Adipose tissue (tissue), 3 donors: ENCODE data around the gene KMT5C. TPM values are rescaled to one million over a fixed set of nuclear protein-coding genes. Genes with fewer than 3 reads are reported as not detected.

ENCODE experiments used
- H3K27ac ChIP-seq: one replicate; pipeline ENCODE4 v1.5.1; 2013; ENCODE audit warnings: low read depth, low read length
- WGBS, 3 donors: extraction: QIAGEN DNeasy Blood & Tissue Kit; methylation state at CpG; one replicate each; pipeline ENCODE4 v1.1.7; 2013; 5-methylcytosine and 5-hydroxymethylcytosine counted together
- polyA plus RNA-seq, 3 donors: library from polyadenylated mRNA; stranded (reverse); fragments of 200-250 nt; gene quantifications; one replicate each; pipeline ENCODE4 v1.2.3, GENCODE V29; 2013
- donor health status: healthy with polysubstance abuse.
- donor health status: Bipolar disorder and iron deficiency.
- donor health status: healthy.

The KMT5C gene
- polyA plus RNA-seq = 1 to 10 TPM; 5.2 to 6.6 (median 6.5) TPM

- WGBS, 3 donors = 0 to 1% (median 0%) methylated on average over 54 to 63 of the region's 63 CpGs
These were observed at the start of gene KMT5C for GRCh38 chr19:55339105-55339888. TSS of gene KMT5C (plus strand) at chr19:55339876. CDS start at chr19:55341937, 2,061 bp downstream.

GRCh38 chr19:55297267-55297666 is 42.4 kb upstream of the KMT5C start:
- WGBS, 3 donors = 85 to 93% (median 87%) methylated on average over 9 to 10 of the region's 10 CpGs
- H3K27ac ChIP-seq = no peak overlapping the region

More at GRCh38 chr19:55339105-55339888, at the start of gene KMT5C:
- H3K27ac ChIP-seq = peak within 1 kb of the TSS; percentile 56

GRCh38 chr19:55299991-55300390 is 39.7 kb upstream of the KMT5C start:
- WGBS, 3 donors = 88 to 90% (median 89%) methylated on average over 10 of the region's 10 CpGs
- H3K27ac ChIP-seq = no peak overlapping the region

GRCh38 chr19:55300886-55301458 is 38.7 kb upstream of the KMT5C start:
- H3K27ac ChIP-seq = no peak overlapping the region
- 69 to 74% (median 70%) methylated on average over 15 of the region's 15 CpGs for WGBS, 3 donors

- WGBS, 3 donors = 10 to 13% (median 11%) methylated on average over 41 to 42 of the region's 42 CpGs
- no peak overlapping the region for H3K27ac ChIP-seq
These were observed 38.0 kb upstream of the KMT5C start for GRCh38 chr19:55301459-55302317.

- no peak overlapping the region for H3K27ac ChIP-seq
- WGBS, 3 donors = 63 to 73% (median 67%) methylated on average over 11 to 12 of the region's 12 CpGs
These were observed 37.4 kb upstream of the KMT5C start for GRCh38 chr19:55302318-55302703.

GRCh38 chr19:55303477-55303876 is 36.2 kb upstream of the KMT5C start:
- no peak overlapping the region for H3K27ac ChIP-seq
- WGBS, 3 donors = 87 to 92% (median 88%) methylated on average over 11 of the region's 11 CpGs

GRCh38 chr19:55304279-55304978 is 35.2 kb upstream of the KMT5C start:
- H3K27ac ChIP-seq = no peak overlapping the region
- 86 to 92% (median 90%) methylated on average over 32 to 39 of the region's 39 CpGs for WGBS, 3 donors

- WGBS, 3 donors = 78 to 82% (median 79%) methylated on average over 14 of the region's 14 CpGs
- H3K27ac ChIP-seq = no peak overlapping the region
These were observed 34.7 kb upstream of the KMT5C start for GRCh38 chr19:55304980-55305379.

DNA sequence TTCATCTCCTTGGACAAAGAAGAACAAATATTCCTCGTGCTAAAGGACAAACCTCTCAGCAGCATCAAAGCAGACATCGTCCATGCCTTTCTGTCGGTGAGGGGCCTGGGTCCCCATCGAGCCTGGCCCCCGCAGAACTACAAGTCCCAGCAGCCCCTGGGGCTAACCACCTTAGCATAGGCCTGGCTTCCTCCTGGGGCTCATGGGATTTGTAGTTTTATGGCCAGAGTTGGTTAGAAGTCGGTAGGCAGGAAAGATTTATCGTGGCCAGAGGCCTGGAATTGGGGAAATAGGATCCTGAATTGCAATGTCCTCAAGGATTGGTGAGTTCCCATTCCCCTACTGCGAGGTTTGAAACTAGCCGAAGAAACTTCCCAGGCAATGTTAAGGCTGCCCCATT is 34.2 kb upstream of the KMT5C start:
- WGBS, 3 donors = 74 to 86% (median 74%) methylated on average over 9 of the region's 9 CpGs
- H3K27ac ChIP-seq = no peak overlapping the region

GRCh38 chr19:55305983-55306562 is 33.6 kb upstream of the KMT5C start:
- H3K27ac ChIP-seq = no peak overlapping the region
- WGBS, 3 donors = 85 to 89% (median 88%) methylated on average over 17 of the region's 17 CpGs

DNA sequence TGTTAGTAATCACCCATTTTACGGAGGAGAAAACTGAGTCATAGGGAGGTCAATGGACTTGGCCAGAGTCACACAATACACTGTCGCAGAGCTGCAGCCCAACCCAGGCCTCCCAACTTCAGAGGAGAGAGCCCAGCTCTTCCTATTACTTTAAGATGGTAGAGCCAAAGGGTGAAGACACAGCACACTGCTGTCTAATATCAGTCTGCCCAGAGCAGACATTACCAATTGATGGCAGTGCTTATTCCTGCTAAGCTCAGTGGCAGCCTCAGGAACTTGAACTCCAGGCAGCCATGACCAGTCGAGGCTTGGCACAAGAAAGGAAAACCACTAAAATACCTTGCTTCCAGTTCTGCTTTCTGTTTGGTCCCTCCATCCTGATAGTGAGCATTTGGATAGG is 33.0 kb upstream of the KMT5C start:
- 72 to 88% (median 78%) methylated on average over 3 of the region's 3 CpGs for WGBS, 3 donors
- no peak overlapping the region for H3K27ac ChIP-seq

DNA sequence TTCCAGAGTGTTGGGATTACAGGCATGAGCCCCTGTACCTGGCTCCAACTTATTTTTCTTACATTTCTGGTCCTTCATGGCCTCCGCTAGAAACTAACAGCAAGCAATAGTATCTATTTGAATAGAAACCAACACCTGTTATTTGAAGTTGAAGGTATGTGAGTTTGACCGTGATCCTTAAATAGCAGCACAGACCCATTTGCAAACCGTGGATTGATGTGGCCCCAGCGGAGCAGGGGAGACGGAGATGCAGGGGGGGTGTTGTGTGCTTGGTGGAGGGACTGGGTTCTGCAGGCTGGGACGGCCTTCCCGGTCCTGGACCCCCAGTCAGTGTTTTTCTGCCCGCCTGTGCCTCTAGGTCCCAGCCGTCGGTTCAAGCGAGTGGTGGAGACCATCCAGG is 31.4 kb upstream of the KMT5C start:
- 82 to 96% (median 92%) methylated on average over 8 to 11 of the region's 11 CpGs for WGBS, 3 donors
- no peak overlapping the region for H3K27ac ChIP-seq

GRCh38 chr19:55309448-55309847 is 30.2 kb upstream of the KMT5C start:
- no peak overlapping the region for H3K27ac ChIP-seq
- 87 to 94% (median 88%) methylated on average over 5 of the region's 5 CpGs for WGBS, 3 donors

DNA sequence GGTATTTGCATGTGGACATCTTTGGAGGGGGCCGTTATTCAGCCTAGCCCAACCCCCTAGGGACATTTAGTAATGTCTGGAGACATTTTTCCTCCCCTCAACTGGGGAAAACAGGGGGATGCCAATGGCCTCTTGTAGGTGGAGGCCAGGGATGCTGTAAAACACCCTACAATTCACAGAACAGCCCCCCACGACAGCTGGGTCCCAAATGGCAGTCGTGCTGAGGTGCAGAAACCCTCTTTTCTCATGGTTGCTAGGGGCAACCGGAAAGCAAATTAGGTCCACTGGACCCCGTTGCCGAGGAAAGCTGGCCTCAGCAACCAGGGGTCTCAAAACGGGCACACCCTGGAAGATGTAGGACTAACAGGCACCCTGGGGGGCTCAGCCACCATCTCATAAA is 29.2 kb upstream of the KMT5C start:
- 77 to 82% (median 82%) methylated on average over 7 of the region's 7 CpGs for WGBS, 3 donors
- no peak overlapping the region for H3K27ac ChIP-seq

DNA sequence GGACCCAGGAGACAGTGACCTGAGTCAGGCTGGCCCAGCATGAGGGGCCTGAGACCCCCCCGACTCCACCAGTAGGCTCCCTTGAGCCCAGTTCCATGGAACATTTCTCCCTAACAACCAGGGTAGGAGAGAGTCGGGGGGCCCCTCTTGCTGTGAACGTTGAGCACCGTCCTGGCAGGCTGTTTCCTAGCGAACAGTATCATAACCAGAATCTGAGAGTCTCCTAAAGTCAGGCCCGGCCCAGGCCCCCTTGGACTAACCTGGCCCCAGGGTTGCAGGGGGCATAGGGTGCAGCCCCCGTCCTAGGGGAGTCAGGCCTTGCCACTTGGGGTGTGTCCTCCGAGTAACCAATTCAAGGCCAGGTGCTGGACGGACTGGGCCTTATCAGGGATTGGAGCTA is 28.3 kb upstream of the KMT5C start:
- H3K27ac ChIP-seq = no peak overlapping the region
- WGBS, 3 donors = 76 to 90% (median 89%) methylated on average over 9 of the region's 9 CpGs

DNA sequence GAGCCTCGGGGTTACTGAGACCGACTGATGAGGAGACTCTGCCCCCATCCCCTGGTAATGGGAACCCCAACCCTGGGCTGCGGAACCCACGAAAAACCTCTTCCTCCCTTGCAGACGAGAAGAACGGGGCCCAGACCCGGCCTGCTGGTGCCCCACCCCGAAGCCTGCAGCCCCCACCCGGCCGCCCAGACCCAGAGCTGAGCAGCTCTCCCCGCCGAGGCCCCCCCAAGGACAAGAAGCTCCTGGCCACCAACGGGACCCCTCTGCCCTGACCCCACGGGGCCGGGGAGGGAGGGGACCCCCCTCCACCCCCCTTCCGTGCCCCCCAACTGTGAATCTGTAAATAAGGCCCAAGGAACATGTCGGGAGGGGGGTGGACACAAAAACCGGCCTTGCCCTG is 27.9 kb upstream of the KMT5C start:
- WGBS, 3 donors = 81 to 89% (median 89%) methylated on average over 17 to 18 of the region's 18 CpGs
- no peak overlapping the region for H3K27ac ChIP-seq
